Stimulated activated CD4-positive, alpha-beta T cell treated with anti-CD3 and anti-CD28 coated beads, Interleukin-1b, Interleukin-23, amount 100 ng/mL, for 24 hours (primary cell): Measurements from ENCODE around the gene GPHN.
"Not testable (repeated sequence)": the region's sequence is repeated elsewhere in the genome, so short reads cannot be mapped to it uniquely, and the experiment has no call there.

Experiments
- DNase-seq, 4 experiments: peaks; one replicate each; pipeline ENCODE4 v3.0.0-alpha.2; 2020; ENCODE audit warnings: low read depth in 4 of 4, low spot score in 1 of 4

GPHN gene

GRCh38 chr14:66501592-66501991 lies 6.4 kb upstream of the GPHN start:
- no peak for DNase-seq

- not testable (repeated sequence) for DNase-seq
Observed at GRCh38 chr14:66502836-66503235, 5.1 kb upstream of the GPHN start.

GRCh38 chr14:66503532-66503931 lies 4.4 kb upstream of the GPHN start:
- no peak for DNase-seq

- DNase-seq = peak in 2 of 4 experiments; percentile 7 to 11
Observed at GRCh38 chr14:66507181-66507721, 696 bp upstream of the GPHN start.

GRCh38 chr14:66508547-66508845 lies 549 bp downstream of the GPHN start:
- no peak for DNase-seq

GRCh38 chr14:66508846-66509621 lies 1.1 kb downstream of the GPHN start:
- DNase-seq = peak; percentile 20 to 44 (median 34)

GRCh38 chr14:66509874-66510273 lies 1.9 kb downstream of the GPHN start:
- DNase-seq = no peak

GRCh38 chr14:66511849-66512248 lies 3.9 kb downstream of the GPHN start:
- no peak for DNase-seq

GRCh38 chr14:66514213-66514612 lies 6.3 kb downstream of the GPHN start:
- no peak for DNase-seq

- no peak for DNase-seq
Observed at GRCh38 chr14:66530526-66530925, 22.6 kb downstream of the GPHN start.

GRCh38 chr14:66539034-66539433 lies 31.1 kb downstream of the GPHN start:
- no peak for DNase-seq

GRCh38 chr14:66540038-66540437 lies 32.1 kb downstream of the GPHN start:
- no peak for DNase-seq

GRCh38 chr14:66541627-66542026 lies 33.7 kb downstream of the GPHN start:
- no peak for DNase-seq

- DNase-seq = no peak
Observed at GRCh38 chr14:66543996-66544395, 36.0 kb downstream of the GPHN start.

- not testable (repeated sequence) for DNase-seq
Observed at GRCh38 chr14:66545191-66545590, 37.2 kb downstream of the GPHN start.

GRCh38 chr14:66545751-66546150 lies 37.8 kb downstream of the GPHN start:
- not testable (repeated sequence) for DNase-seq

- DNase-seq = no peak
Observed at GRCh38 chr14:66563731-66564130, 55.8 kb downstream of the GPHN start.

GRCh38 chr14:66568220-66568619 lies 60.3 kb downstream of the GPHN start:
- DNase-seq = no peak

GRCh38 chr14:66572826-66573225 lies 64.9 kb downstream of the GPHN start:
- no peak for DNase-seq

- no peak for DNase-seq
Observed at GRCh38 chr14:66575014-66575413, 67.1 kb downstream of the GPHN start.

- no peak for DNase-seq
Observed at GRCh38 chr14:66575939-66576338, 68.0 kb downstream of the GPHN start.

- DNase-seq = not testable (repeated sequence)
Observed at GRCh38 chr14:66587753-66588152, 79.8 kb downstream of the GPHN start.

- DNase-seq = no peak
Observed at GRCh38 chr14:66595394-66595793, 87.4 kb downstream of the GPHN start.
